Activated T-cell treated with anti-CD3 and anti-CD28 coated beads for 4 hours (primary cell): ENCODE data around the gene MCC.

Experiments used
- DNase-seq: peaks from one replicate; pipeline ENCODE4 v3.0.0-alpha.2; 2020

Gene MCC

DNA sequence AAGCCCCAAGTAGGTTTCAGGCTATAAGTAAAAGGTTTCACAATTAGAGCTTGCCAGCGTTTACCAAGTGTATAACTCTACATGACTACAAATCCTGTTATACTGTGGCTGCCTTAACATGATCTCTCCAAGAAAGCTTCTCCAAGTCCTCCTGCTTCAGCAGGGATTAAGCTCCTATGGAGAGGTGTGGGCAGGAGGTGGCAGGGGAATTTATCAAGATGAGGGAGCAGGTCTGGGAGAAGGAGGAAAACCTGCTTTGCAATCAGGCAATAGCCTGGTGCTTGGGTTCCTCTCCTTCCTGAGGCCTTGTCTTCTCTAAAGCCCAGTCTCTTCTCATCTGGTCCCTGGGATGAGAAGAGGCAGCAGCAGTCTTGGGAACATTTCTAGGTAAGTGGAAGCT lies 188.7 kb downstream of the MCC start:
- no peak for DNase-seq

DNA sequence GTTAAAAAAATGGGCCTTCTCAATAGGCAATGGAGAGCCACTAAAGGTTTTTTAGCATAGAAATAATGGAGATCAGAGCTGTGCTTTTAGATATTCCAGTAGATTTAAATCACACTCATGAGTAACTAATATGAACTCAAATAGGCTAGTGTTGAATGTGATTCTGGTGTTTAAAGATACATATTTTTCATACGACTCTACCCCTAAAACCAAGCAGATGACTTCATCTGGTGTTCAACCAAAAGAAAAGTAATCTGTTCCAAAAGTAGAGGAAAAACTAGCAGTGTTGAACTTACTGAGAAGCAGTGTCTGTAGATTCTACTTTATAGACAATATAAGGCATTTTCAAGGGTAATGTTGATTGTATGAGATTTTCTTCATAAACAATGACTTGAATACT lies 191.6 kb downstream of the MCC start:
- no peak for DNase-seq

DNA sequence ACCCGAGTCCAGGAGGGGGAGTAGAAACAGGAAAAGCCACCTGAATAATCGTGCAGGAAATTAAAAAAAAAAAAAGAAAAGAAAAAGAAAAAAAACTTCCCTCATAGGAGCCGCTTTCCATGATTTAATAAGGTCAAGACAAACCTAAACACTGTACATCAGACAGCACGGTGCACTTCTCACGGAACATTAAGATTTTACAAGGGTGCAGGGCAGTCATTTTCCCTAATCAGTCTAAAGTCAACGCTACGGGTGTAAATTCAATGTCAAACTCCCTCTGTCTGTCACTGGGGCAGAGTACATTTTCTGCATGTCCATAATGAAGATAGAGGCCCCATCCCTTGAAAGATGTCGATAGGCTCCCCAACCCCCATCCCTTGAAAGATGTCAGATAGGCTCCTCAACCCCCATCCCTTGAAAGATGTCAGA lies 193.1 kb downstream of the MCC start:
- DNase-seq: no peak

DNA sequence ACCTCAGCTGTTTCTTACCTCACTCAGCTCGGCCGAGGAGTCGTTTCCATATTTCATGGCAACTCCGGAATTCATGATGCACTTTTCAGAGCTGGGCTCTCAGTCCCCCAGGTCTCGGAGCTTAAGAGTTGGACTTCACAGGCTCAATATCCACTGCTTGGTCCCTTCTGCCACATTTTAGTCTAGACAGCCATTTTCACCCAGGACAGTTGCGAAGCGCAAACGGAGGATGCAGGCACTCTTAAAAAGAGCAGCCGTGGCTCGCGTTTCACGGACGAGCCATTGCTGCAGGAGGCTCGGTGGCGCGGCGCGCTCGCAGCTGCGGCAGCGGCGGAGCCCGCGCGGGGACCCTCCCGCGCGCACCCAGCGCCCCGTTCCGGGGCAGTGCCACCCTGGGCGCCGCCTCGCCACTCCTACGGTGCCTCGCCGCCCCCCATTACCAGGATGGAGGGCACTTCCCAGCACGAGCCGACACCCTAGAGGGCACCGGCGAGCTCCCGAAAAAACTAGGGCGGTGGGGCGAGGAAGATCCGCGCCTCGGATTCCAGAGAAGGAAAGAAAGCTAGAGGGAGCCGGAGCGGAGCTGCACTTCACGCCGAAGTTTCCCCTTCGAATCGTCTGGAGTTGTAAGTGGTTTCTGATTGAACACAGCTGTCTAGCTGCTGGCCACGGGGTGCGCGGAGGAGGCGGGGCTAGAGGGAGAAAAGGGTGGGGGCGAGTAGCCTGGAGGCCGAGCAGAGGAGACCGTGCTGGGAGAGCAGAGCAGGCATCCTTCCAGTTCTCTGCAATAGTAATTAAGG lies 193.7 kb downstream of the MCC start:
- DNase-seq: peak; percentile 61

DNA sequence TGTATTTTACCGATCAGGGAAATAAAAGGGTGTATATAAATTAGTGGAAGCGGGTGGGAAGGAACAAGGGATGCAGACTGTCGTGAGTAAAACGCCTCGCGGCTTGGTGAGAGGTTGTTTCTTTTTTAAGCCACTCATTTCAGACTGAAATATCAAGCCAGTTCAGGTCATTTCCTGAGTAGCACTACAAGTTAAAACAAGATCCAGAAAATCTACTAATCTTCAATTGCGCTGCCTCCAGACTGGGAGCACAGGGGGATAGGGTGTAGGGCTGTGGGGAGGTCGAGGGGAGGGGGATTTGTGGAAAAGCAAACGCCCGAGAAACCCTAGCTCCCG lies 194.3 kb downstream of the MCC start:
- DNase-seq: no peak

DNA sequence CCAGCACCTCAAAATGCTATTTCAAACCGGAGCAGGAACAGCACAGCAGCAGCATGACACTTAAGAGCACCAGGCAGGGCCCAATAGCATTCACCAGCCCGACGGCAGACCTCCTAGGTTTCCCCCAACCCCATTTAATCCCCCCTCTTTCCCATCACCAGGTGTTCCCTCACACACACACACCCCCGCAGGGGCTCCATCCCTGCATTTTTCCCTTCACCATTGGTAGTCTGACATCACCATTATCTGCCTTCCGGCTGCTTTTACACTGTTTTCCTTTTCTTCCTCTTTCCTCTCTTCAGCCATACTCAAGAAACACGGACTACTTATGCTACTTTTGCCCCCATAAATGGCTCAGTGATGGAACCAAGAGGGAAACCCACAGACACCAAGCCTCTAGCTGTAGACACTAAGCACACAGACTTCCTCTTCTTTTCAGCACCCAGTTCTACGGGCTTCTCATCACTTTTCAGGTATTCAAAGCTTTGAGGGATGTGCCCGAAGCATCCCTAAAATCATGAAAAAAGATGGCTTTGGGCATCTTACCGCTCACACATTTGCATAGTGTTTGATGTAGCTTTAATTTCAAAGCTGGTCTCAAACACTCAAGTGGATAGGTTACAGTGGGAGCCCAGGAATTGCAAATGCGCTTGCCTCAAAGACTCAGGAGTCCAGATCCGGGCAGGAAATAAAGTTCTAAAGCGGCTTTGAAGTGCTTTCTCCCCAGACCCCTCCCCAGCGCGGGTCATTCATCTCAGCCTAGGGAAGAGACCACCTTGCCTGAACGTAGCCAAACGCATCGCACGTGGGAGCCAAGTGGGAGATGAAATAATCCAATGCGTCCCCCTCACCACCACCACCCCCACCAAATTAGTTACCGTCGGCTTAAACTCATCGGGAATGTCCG lies 194.9 kb downstream of the MCC start:
- DNase-seq: no peak

DNA sequence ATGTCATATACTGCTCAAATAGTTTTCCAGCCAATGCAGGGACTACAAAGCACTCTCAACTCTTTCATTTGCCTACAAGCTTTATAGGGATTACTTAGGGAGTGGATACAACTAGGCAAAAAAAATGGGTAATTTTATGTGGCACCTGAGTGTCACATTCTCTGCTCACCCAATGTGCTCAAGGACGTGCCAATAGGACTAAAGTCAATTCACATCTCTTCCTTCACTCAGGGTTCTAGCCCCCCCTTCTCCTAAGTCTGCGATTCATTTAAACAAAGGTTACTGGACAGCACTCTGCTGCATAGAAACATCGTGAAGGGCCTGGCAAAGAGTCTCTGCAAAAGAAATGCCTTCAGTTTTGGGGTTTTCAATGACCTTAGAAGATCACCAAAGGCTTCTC lies 195.8 kb downstream of the MCC start:
- no peak for DNase-seq

DNA sequence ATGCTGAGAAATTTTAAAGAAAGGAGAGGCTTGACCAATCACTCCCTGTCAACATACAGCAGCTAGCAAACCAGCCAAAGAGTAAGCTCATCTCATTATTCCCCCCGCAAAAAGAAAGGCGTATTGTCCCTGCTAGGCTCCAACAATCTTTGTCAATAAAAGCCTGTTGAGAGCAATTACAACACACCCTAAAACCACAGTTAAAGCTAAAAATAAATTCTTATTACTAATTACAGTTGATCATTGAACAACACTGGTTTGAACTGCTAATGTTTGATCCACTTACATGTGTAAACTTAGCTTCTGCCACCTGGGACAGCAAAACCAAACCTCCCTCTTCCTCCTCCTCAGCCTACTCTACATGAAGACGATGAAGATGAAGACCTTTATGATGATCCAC lies 204.7 kb downstream of the MCC start:
- DNase-seq: no peak

DNA sequence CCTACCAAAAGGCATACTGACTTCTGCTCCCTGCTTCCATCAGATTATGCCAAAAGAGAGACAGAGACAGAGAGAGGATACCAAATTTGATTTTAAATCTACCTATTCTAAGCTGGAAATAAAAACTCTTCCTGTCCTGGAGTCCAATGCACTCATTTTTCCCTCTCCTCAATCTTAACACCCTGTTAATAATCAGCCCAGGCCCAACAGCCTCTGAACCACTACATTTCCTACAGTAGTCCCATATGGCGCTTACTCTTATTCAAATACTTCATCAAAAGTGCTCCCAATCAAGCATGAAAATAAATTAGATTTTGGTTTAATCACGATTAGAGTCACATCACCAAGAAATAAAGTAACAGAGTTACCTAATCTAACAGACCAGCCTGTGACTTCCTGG lies 205.8 kb downstream of the MCC start:
- no peak for DNase-seq

DNA sequence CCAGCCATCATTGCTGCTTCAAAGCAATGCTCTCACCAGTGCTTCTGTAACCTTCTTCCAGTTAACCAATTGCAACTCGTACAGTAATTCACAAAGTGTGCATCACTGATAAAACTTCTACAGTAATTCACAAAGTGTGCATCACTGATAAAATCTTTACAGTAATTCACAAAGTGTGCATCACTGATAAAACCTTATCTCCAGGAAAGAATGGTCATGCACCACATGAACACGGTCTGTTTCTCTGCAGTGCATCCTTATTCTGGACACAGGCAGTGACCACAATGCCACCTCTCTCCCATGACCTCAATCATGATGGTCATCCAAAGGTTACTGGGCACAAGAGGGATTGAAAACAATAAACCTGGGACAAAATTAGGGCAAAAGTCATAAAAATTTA lies 207.1 kb downstream of the MCC start:
- DNase-seq: no peak

DNA sequence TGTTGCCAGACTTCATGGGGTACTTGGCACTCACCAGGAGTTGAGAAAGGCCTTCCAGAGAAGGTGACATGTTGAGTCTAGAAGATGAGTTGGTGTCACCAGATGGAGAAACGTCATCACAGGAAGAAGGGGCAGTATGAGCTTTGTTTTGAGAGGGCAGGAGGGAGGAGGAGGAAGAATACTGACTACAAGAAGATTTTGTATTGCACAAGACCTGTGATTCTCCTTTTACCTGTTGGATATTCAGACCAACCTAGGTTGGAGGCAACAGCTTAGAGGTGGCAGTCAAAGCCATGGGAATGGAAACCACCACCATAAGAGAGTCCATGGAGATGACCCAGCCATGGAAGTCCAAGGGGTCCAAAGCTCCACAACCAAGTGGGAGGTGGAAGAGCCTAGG lies 207.7 kb downstream of the MCC start:
- DNase-seq: no peak

DNA sequence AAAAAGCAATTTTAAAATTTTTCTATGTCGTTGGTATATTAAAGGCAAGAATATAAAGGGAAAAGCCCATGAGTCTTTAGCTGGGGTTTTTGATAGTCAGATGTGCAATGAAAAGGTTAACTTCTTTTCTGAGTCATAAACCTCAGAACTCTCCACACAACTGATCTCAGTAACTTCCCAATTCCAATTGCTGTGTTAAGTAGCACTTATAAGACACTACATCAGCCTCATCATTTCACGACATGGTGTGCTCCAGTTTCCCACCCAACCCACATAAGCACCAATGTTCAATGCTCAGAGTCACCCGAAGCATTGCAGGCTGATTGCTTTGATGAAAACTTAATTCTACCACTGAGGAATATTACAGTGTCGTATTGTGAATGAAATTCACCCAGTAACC lies 209.3 kb downstream of the MCC start:
- DNase-seq: no peak

DNA sequence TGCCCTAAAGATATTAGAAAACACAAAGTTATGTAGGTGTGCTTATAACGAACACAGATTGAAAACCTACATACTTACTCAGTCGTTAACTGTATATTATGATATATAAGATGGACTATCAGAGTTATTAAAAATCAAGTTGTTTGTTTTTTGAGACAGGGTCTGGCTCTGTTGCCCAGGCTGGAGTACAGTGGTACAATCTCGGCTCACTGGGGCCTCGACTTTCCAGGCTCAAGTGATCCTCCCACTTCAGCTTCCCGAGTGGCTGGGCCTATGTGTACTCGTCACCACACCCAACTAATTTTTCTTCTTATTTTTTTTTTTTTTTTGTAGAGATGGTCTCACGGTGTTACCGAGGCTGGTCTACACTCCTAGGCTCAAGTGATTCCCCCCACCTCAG lies 211.8 kb downstream of the MCC start:
- DNase-seq: no peak

DNA sequence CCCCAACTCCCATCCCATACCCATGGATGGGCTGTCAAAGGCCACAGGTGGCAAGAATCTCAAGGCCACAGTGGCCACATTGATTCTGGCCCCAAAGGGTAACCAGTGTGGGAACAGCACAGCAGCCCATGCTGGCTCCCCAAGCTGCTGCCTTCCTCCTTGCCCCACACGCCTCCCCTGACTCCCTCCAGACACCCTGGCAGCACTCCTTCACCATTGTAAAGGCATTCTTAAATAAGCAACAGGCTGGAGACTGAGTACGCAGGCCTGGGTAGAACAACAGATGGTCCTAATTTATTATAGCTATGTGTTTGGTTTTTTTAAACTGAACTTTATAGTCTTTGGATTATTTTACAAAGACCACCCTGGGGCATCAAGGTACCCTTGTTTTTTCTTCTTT lies 212.3 kb downstream of the MCC start:
- DNase-seq: no peak

DNA sequence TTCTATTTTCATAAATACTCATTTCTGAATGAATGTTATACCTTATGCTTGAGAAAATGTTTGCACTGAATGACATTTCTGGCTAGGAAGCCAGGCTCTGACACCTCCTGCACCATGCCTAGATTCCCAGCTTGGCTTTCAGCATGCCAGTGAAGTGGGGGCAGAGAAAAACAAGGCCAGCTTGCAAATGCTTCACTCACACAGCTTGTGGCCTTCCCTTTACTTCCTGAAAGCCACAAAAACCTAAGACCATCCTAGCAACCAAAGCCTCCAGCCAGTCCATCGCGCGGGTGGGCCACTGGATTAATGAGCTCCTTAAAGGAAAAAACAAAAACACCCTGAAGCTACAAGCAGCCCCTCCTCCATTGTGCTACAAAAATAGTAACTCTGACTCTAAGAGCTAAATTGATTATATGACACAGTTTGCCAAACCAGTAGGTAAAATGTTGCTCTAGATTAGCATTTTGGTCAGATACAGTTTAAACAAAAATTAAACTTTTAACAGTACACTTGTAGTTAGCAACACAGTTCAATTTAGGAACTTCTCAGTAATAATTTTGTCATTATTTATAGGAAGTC lies 213.3 kb downstream of the MCC start:
- DNase-seq: no peak

DNA sequence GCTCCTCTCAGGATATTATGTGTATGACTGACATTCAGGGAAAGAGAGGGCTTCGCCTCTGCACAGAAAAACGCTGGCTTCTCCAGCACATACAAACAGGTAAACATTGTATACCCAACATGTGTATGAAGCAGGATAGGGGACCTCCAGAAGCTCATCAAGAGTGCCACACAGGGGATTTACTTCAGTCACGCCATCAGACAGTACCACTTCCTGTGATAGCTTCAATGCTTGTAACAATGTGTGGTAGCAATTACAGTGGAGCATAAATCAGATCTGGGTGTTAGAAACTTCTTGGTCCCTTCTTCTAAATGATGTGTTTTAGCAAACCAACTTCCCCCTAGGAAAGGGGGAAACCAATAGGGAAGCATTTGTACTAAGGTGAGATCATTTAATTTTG lies 214.3 kb downstream of the MCC start:
- DNase-seq: no peak

DNA sequence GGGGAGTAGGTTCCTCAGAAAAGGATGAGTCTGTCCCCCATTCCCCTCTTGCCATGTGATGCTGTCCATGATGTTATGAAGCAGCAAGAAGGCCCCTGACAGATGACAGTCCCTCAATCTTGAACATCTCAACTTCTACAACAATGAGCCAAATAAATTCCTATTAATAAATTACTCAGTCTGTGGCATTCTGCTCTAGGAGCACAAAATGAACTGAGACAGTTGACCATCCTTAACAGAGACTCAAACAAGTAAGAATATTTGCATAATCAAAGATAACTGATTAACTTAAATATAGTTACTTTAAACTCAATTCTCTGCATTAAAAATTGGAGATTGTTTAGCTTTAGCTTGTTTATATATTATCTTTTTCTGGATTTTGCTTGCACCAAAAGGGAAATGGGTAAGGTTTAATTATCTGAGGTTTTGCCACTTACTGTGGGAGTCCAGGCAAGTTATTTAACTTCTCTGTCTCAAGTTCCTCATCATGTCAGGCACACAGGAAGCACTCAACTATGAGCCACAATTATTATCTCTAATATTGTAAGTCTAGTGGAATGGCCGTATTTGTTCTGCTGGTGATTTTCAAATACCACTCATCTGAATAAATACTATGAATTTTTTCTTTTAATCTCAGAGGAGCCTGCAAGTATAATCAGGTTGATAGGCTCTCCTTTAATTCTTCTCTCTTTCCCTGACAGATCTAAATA lies 216.4 kb downstream of the MCC start:
- no peak for DNase-seq

DNA sequence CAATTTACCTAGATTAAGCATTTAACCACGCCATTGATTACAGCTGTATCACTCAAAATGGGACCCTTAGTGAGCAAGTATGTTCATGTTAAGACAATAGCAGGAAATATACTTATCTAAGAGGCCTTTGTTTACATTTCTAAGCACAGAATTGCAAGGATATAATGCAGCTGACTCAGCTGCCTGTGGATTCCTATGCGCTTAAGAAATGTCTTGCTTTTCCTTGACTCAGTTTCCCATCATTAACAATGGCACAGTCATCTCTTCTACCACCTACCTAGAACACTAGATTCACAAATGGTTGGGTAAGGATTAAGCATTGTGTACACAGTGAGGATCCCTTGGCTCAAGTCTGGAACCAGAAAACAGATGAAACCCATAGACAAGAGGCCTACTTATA lies 217.2 kb downstream of the MCC start:
- DNase-seq: no peak

DNA sequence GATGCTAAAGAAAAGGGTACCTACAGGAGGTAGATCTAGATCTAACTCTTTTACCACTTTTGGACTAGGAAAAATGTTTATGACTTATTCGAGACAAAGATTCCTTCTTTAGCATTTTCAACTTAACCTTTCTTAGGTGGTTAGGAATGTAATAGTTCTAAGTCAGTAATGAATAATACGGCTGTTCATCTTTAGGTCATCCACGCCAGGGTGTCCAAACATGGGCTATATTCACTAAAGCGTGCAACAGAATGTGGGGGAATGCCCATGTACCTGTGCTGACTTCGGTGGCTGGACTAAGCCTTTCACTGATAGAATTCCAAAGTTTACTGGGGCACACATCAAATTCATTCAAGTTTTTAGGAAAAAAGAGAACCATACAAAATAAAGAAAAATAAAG lies 218.2 kb downstream of the MCC start:
- DNase-seq: no peak

DNA sequence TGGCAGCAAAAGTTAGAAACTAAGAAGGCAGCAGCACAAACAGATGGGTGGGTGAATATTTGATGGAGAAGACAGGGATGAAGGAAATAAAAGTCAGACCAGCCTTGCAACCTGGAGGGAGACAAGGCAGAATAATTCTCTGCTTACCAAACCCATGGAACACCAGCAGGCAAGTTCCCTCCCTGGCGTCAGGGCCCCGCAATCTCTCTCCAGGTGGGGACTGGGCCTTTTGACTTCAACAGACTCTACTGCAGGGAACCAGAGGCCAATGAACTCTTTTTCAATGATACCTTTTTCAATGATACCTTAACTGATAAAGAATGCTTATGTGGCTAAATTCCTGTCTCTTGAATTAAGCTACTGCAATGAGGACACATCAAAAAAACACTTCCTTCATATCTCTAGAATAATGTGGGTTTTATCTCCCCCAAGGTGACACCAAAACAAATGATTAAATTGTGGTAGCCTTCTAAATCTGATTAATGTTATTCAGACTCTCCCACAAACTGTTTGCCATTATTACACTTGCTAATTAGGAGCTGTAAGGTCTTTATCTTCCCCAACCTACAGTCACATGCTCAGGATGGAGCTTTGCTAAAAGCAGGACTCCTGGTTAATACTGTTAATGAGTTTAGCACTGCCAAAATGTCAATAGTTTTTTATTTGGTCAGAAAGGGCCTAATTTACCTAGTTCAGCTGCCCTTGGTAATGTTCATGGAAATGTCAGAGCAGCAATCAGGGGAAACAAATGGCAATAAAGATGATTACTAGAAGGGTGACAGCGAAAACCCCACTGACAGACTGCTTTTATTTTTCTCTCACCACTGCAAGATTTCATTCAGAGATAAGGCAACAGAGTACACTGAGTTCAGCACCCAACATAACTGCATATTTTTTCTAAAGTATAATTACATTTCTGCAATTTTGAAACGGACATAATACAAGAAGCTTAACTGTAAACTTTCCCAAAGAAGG lies 218.9 kb downstream of the MCC start:
- DNase-seq: no peak

DNA sequence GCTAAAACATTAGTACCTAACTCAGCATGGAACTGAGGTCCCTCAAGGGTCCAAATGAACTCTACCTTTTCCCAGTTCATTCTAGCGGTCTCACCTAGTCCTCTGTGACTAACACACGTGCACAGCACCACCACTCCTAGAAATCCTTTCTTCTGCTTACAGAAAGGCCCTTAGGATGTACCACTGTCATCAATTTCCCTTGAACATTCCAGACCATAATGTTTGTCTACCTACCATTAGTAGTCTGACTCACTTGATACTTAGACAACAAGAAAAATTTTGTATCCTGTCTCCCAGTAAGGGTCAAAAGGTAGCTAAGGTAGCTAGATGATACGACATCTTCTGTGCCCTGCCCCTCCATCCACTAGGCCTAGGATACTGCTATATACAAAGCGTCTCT lies 220.0 kb downstream of the MCC start:
- DNase-seq: no peak

DNA sequence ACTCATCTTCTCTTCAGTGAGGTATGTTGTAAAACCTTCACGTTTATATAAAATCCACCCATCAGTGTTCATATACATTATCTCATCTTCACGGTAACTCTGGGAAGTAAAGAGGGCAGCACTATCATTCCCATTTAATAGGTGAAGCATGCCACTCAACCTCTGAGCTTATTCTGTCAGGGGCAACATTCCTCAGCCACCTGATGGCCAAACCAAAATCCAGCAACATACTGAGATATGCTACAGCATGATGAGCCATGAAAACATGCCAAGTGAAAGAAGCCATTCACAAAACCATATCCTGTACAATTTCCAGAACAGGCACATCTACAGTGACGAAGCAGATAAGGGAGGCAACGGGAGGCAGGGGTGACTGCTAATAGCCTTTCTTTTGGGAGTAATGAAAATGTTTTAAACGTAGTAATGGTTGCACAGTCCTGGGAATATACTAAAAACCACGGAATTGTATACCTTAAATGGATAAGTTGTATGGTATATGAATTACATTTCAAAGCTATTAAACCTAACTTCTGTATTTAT lies 220.8 kb downstream of the MCC start:
- DNase-seq: no peak
